Stimulated activated CD4-positive, alpha-beta T cell treated with anti-CD3 and anti-CD28 coated beads, TNF-alpha, amount 100 ng/mL, for 4 hours (primary cell): ENCODE results near the gene KCNK3.
A peak's percentile ranks its signal among the peaks of the same experiment; 100 is the strongest.
"Not testable (repeated sequence)": the region's sequence is repeated elsewhere in the genome, so short reads cannot be mapped to it uniquely, and the experiment has no call there.

Source experiments
- DNase-seq, 3 experiments: peaks; one replicate each; pipeline ENCODE4 v3.0.0-alpha.2; 2020; ENCODE audit warnings: low read depth in 3 of 3

KCNK3 gene

DNA sequence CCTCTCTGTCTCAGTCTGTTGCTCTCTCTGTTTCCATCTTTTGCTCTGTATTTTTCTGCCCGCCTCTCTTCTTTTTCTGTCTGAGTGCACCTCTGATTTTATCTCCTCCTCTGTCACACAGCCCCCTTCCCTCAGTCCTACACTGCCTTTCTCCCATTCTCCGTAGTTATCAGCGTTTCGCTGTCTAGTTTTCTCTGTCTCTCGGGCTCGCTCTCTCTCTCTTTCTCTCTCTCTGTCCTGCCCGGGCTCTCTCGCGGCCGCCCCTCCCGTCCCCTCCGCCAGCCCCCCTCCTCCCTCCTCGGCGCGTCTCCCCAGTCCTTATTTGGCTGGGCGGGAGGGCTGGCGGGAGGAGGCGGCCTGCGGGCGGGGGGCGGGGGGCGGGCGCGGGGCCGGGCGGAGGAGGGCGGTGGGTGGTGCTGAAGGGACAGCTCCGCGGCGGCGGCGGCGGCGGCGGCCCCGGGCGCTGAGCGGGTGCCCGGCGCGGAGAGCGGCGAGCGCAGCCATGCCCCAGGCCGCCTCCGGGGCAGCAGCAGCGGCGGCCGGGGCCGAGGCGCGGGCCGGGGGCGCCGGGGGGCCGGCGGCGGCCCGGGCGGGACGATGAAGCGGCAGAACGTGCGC lies at the start of gene KCNK3:
Gene KCNK3 (plus strand): TSS at position 444 of the 618 bp plus-strand sequence. CDS start 154 bp downstream, at position 598.
- peak; percentile 11 to 20 (median 11) for DNase-seq

DNA sequence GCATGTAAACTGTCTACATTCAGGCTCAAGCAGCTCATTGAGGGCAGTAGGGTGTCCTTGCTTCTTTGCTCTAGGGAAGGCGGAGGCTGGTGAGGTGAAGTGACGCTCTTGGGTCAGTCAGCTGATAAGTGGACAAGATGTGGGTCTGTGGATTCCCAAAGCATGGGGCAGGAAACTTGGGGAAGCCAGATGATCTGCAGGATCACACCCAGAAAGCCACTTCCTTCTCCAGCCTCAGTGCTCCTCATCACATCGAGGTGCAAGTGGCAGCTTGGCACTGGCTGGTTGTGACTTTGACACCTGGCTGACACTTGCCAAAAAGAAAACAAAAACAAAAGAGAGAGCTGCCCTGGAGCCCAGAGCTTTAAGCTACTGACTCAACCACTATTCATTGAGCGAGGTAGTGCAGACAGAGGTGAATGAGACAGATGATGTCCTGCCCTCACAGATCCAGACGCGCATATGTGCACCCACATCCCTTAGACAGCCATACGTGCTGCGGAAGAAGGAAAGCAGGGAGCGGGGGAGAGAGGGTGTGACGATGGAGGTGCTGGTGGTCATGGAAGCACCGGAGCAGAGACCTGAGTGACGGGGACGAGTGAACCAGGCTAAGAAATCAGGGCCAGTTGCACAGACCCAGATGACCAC lies 48.2 kb upstream of the KCNK3 start:
- no peak for DNase-seq

DNA sequence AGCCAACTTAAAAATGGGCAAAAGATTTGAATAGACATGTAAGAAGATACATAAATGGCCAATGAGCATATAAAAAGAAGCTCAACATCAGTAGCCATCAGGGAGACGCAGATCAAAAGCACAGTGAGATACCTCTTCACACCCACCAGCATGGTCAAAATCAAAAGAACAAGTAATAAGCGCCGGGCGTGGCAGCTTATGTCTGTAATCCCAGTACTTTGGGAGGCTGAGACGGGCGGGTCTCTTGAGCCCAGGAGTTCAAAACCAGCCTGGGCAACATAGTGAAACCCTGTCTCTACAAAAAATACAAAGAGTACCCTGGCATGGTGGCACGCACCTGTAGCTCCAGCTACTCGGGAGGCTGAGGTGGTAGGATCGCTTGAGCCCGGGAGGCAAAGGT lies 46.8 kb upstream of the KCNK3 start:
- no peak for DNase-seq

DNA sequence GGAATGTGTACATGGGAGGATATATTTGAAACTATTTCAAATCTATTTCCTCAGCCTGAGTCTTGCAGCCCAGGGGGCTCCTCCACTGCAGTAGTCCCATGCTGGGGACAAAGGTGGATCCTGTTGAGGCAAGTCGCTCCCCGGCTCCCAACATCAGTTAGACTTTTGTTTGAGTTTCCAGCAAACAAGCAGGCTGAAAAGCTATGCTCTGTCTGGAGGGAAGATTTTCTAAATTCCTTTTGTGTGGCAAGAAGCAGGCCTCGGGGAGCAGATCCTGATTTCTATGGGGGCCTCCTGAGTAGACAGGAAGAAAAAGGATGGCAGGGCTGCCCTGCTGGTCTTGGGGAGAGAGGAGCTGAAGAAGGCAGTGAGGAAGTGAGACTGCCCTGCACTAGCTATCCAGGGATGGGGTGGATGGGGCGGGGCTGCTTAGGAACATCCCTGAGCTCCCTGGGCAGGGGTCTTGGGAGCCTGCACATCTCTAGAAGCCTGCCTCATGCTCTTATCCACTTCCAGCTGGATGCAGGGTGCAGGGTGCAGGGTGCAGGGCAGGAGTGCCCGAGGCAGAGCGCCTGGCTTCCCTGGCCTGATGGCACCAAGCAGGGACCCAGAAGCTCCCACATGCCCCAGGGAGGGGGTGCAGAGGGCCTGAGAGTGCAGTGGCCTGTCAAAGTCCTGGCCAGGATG lies 45.4 kb upstream of the KCNK3 start:
- DNase-seq, result no peak

DNA sequence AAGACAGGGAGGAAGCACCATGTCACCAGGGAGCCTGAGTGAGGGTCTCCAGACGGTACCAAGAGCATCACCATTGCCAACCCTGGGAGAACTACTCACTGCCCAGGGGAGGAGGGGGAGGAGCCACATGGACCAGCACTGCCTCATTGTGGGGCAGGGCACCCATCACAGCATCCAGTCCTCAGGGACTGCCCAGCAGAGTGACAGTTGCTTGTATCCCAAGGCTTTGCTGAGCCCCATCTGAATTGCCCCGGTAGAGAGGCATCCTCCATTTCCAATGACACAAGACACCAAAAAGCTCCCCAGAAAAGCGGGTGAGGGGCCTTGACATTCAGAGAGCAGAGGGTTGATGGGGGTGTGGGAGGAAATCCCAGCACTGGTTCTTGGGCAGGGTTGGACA lies 44.5 kb upstream of the KCNK3 start:
- DNase-seq, result no peak

- DNase-seq, result no peak
These were observed 44.0 kb upstream of the KCNK3 start for GRCh38 chr2:26648516-26648915.

DNA sequence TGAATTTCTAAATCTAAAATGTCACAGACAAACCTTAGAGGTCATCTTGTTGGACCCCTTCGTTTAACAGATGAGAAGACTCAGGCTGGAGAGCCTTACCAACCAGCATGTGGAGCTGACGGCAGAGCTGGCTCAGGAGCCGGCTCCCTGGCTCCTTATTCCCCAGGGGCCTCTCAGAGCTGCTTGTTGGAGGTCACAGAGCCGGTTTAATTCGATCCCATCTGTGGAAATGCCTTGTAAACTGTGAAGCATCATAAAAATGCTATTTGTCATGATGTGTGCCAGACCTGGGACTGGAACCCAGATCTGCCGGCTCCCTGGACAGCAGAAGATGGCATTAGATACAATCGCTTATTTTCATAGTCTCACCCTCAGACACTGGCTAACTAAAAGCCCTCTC lies 43.2 kb upstream of the KCNK3 start:
- no peak for DNase-seq

DNA sequence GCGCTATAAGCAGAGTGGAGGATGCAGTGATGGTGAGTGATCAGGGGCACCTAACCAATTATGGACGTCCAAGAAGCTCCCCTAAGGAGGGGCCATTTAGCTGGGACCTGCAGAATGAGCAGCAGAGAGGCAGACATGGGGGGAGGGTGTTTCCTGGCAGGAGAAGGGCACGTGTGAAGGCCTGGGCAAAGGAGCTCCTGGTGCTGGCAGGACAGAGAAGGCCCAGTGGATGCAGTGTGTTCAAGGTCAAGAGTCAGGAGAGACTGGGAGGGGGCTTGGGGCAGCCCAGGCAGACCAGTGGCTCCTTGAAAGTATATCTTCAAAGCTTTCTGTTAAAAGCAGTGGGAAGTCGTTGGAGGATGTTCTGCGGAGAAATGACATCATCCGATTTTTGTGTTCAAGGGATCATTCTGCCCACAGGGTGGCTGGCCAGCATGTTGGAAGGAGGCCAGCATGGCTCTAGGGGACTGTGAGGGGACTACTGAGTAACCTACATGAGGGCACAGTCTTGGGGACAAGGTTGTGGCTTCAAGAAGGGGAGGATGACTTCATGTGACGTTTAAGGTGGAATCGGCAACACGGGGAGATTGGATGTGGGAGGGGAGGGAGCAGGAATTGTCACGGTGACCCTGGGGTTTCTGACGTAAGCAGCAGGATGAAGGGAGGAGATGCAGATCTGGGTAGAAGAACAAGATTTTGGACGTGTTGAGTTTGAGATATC lies 42.4 kb upstream of the KCNK3 start:
- DNase-seq, result no peak

DNA sequence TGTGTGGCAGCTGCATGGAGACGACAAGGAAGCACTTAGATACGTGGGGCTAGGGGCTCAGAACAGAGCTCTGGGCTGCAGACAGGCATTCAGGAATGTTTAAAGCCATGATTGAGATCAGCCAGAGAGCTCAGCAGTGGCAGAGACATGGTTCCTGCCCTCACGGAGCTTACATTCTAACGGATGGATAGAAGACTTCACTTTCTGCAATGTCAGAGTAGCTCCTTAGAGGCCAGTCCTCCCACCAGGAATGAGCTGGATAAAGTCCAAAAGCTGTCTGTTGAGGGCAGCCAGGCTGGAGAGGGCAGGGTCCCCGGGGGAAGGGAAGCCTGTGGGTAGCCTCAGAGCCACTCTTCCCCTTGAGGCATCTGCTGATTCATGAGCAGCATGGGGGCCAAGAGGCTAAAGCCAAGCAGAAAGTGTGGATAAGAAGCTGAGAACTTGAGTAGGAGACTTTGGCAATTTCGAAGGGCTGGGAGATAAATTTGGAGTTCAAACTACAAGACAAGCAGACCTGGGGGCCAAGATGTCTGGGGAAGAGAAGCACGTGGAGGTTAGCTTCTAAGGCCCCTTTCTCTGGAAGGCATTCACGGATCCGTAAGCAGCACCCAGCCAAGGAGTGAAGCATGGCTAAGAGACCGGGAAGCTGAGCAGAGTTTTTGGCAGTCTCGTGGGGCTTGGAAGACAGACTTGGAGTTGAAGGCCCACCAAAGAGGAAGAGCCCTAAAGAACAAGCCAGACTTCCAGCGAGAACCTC lies 41.6 kb upstream of the KCNK3 start:
- DNase-seq, result no peak

GRCh38 chr2:26651470-26651771 lies 41.1 kb upstream of the KCNK3 start:
- DNase-seq, result no peak

- DNase-seq, result no peak
These were observed 40.7 kb upstream of the KCNK3 start for GRCh38 chr2:26651799-26652198.

DNA sequence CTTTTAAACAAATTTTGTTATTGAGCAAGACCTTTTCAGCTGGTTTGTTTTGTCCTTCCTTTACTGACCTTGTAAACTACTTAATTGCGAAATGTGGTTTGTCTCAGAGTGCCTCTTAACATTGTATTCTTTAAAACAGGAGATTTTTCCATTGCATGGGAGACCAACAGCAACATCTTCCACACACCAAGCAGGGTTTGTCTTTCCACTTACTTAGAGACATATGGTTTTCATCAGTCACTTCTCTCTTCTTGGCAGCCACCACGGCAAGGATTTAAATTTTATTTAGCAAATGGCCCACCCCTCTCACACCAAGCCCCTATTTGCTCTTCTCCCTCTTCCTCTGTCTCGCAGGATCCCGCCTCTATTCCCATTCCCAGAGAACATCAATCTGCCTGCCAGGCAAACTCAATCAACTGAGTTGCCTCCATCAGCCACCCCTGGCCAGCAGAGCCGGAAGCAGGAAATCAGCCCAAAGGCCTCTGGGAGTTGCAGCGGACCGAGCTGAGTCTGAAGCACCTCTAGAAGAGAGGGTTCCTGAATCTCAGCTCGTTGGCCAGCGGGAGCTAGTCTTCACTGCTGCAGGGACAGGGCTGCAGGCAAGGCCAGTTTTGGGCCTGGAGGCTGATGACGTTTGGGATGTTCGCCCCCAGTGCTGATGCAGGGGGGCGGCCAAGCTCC lies 40.0 kb upstream of the KCNK3 start:
- DNase-seq, result no peak

GRCh38 chr2:26653207-26654060 lies 39.1 kb upstream of the KCNK3 start:
- no peak for DNase-seq

- no peak for DNase-seq
These were observed 38.5 kb upstream of the KCNK3 start for GRCh38 chr2:26654061-26654340.

DNA sequence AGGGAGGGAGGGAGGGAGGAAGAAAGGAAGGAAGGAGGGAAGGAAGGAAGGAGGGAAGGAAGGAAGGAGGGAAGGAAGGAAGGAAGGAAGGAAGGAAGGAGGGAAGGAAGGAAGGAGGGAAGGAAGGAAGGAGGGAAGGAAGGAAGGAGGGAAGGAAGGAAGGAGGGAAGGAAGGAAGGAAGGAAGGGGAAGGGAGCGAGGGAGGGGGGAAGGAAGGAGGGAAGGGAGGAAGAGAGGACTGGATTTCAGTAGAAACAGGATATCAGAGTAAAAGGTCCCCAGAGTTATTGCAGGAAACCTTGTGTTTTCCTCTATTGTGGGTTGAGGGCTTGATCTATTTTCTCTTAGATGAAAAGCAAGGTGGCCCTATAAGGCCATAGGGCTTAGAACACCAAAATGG lies 37.4 kb upstream of the KCNK3 start:
- DNase-seq, result not testable (repeated sequence)

GRCh38 chr2:26655611-26656195 lies 36.8 kb upstream of the KCNK3 start:
- DNase-seq, result no peak

GRCh38 chr2:26657265-26657664 lies 35.3 kb upstream of the KCNK3 start:
- DNase-seq, result no peak

- no peak for DNase-seq
These were observed 33.7 kb upstream of the KCNK3 start for GRCh38 chr2:26658691-26659346.

- no peak for DNase-seq
These were observed 32.1 kb upstream of the KCNK3 start for GRCh38 chr2:26660363-26660962.
